ENCODE data around the gene VDAC1.
"Not testable (repeated sequence)": the region's sequence is repeated elsewhere in the genome, so short reads cannot be mapped to it uniquely, and the experiment has no call there.

The VDAC1 gene

DNA sequence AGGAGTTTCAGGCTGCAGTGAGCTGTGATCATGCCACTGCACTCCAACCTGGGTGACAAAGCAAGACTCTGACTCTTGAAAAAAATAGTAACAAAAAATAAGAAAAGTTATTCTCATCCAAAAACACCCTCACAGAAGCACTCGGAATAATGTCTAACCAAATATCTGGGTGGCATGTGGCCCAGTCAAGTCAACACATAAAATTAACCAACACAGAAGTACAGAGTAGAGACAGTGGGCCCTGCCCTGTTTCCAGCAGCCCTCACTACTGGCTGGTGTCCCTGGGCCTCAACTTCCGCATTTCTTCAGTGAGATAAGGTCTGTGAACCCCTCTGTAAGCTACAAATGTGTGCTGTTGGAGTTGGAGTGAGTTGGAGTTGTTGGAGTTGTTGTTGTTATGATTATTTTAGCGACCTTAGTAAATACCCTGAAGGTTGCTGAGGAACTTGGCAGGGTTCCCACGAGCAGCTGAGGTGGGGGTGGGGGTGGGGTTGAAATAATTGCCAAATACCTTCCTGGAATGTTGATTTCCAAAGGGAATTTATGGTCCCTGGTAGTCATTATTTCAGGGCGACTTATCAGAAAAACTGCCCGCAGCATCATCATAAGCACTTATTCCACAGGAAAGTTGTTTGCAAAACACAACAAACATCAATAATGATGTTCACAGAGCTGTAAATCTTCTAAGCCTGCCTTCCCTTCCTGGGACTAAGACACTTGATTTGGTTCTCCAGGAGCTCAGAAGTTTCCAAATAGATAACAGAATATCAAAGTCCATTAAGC lies 66.5 kb downstream of the VDAC1 start:
- no peak for DNase-seq

GRCh38 chr5:133937628-133938027 lies 67.1 kb downstream of the VDAC1 start:
- not testable (repeated sequence) for DNase-seq

DNA sequence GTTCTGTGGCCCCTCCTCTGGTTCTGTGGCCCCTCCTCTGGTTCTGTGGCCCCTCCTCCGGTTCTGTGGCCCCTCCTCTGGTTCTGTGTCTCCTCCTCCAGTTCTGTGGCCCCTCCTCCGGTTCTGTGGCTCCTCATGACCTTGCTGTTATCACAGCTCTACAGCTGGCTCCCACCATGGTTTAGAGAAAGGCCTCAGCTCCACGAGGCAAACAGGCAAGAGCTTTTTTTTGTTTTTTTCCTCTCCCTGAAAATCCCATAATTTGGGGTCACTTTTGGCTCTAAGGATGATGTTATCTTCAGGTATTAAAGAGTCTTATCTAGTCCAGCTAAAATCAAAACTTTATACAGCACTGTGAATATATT lies 68.1 kb downstream of the VDAC1 start:
- DNase-seq = no peak

DNA sequence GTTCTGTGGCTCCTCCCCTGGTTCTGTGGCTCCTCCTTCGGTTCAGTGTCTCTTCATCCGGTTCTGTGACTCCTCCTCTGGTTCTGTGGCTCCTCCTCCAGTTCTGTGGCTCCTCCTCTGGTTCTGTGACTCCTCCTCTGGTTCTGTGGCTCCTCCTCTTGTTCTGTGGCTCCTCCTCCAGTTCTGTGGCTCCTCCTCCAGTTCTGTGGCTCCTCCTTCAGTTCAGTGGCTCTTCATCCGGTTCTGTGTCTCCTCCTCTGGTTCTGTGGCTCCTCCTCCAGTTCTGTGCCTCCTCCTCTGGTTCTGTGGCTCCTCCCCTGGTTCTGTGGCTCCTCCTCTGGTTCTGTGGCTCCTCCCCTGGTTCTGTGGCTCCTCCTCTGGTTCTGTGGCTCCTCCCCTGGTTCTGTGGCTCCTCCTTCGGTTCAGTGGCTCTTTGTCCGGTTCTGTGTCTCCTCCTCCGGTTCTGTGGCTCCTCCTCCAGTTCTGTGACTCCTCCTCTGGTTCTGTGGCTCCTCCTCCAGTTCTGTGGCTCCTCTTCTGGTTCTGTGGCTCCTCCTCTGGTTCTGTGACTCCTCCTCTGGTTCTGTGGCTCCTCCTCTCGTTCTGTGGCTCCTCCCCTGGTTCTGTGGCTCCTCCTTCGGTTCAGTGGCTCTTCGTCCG lies 68.7 kb downstream of the VDAC1 start:
- not testable (repeated sequence) for DNase-seq

DNA sequence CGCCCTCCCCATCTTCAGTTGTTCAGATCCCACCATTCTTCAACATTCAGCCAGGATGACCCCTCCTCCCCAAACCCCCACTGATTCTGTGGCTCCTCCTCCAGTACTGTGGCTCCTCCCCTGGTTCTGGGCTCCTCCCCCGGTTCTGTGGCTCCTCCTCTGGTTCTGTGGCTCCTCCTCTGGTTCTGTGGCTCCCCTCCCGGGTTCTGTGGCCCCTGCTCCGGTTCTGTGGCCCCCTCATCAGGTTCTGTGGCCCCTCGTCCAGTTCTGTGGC lies 69.2 kb downstream of the VDAC1 start:
- DNase-seq = no peak

- DNase-seq = no peak
These were observed 69.7 kb downstream of the VDAC1 start for GRCh38 chr5:133934822-133935666.

DNA sequence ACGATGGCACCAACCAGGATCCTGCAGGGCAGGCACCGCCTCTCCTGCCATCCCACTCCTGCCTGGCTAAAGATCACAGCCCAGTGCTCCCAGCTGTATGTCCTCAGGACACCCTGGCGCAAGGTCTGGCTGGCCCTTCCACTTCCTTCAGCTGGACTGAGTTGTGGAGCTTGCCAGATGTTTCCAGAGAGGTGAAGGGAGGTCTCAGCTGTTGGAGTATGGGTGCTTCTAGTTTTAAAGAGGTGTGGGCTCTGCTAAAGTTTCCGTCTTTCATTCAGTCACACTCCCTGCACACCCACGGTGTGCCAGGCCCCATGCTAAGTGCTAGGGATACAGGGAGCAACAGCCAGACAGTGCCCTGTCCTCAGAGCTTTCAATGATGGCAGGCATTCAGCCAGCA lies 70.5 kb downstream of the VDAC1 start:
- no peak for DNase-seq

DNA sequence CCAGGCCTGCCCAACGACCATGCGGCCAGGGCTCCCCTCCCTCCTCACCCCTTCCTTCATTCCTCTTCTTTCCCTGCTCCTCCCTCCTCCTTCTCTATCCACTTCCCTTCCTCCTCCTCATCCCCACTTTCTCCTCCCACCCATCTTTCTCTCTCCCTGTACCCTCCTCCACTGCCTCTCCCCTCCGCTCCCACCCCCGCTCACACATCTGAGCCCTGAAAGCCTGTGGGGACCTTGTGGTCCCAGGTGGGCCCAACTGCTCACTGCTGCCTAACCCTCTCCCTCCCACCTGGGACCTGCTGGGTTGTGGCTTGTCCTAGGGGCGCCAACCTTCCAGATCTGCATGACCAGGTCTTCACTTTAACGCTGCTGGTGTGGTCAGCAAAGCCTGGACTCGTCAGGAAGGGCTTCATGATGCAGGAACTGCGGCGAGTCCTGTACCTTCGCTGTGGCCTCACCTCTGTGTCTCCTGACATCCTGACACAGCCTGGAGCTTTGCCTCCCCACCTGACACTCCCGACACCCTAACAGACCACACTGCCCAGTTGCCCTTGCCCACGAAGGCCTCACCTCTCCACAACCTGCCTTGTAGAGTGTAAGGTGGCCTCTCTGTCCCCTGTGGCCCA lies 71.0 kb downstream of the VDAC1 start:
- no peak for DNase-seq

GRCh38 chr5:133933169-133933509 lies 71.6 kb downstream of the VDAC1 start:
- no peak for DNase-seq

DNA sequence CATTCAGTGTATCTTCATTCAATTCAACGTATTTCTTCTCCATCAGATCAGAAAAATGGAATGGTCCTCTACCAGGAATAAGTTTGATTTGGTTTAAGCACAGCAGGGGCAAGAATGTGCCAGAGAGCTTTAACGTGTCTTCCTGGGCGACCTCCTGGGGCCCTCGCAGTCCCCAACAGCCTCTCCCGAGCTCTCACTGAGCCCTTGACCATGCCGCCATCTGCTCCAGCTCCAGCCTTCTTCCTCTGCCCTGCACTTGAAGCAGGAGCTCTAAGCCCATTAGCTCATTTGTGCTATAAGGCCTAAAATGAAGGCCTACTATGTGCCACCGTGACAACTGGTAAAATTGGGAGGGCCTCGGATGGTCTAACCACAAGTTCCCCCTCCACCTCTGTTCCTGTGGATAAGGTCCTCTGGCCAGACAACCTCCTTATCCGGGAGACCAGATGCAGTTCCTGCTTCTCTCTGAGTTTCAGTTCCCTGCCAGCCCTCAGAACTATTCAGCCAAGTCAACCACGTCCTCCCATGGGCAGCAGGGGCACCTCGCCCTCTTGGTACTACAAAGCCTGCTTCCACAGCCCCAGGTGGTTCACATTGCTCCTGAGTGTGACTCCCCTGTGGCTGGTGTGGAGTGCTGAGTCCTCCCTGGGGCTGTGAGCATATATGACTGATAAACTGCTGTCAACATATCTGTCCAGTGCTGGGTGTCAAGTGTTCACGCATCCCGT lies 72.2 kb downstream of the VDAC1 start:
- peak; percentile 75 for DNase-seq

DNA sequence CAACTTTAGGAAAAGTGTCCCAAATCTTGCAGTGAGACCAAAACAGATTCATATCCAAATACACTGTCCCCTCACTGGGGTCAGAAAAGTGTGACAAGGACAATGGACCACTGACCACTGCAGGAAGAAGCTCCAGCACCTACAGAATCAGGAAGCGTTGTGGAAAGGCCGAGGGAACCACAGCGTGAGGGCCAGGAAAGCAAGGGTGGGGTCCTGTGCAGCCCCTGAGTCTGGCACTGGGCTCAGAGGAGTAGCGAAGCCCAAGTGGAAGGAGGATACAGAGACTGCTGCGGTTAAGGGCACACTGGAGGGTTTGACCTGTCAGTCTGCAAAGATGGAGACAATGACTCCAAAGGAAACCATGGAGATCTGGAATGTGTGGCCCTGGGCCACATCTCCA lies 73.2 kb downstream of the VDAC1 start:
- no peak for DNase-seq

GRCh38 chr5:133930813-133931090 lies 74.0 kb downstream of the VDAC1 start:
- DNase-seq = peak; percentile 43

GRCh38 chr5:133930061-133930812 lies 74.5 kb downstream of the VDAC1 start:
- DNase-seq = peak; percentile 91

DNA sequence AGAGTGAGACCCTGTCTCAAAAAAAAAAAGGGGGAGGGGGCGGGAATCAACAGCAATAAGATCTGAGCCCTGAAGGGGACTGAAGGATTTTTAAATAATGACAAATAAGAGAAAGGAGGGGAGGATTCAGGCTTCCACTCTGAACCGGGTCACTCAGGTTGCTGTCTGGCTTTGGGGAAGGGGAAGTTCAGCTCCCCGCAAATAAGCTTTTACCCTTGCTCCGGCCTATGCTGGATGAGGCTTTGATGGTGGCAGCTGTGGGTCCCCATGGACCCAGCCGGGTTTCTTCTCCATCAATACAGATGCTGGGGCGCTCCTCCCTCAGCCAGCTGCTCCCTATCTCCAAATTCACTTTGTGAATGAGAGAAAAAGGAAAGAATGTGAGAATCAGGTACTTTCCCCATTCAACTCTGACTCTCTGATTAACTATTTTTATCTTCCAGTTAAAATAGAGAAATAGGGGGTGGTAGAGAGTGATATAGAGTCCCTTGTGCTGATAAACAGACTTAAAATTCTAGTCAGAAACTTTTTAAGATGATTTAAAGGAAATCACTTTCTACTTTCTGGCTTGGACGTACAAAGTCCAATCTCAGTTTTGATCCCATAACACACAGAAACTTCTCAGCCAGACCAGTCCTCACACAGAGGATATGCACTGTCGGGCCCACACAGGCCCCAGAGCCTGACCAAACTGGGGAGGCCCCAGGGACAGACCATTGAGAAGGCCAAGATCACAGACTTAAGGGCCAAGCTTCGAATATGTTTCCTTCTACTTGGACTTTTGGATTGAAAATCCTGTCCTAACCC lies 76.0 kb downstream of the VDAC1 start:
- DNase-seq = no peak

GRCh38 chr5:133927300-133928180 lies 77.2 kb downstream of the VDAC1 start:
- no peak for DNase-seq

- no peak for DNase-seq
These were observed 78.1 kb downstream of the VDAC1 start for GRCh38 chr5:133926489-133927299.

GRCh38 chr5:133925866-133926488 lies 78.8 kb downstream of the VDAC1 start:
- no peak for DNase-seq

DNA sequence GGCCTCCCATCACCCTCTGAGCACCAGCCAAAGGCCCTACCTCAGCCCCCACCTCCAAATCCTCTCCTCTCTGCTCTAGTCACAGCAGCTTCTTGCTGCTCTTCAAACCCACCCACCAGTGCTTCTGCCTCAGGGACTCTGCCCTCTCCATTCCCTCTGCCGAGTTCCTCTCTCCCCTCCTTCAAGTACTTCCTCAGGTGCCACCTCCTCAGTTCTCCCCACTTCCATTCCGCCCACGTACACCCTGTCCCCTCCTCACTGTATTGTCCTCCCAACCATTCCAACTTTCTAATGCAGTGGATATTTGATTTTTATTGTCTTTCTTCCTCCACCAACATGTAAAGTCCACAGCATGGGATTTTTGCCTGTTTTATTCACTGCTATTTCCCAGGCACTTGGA lies 79.5 kb downstream of the VDAC1 start:
- DNase-seq = no peak

Data from suppressor macrophage treated with lipopolysaccharide for 4 hours (primary cell).